ENCODE data around the gene ANTXRL. TPM values are rescaled to one million over a fixed set of nuclear protein-coding genes. Genes with fewer than 3 reads are reported as not detected.
"Not testable (repeated sequence)": the region's sequence is repeated elsewhere in the genome, so short reads cannot be mapped to it uniquely, and the experiment has no call there.

ANTXRL gene
- total RNA-seq, 1 donor from 2014 or later, result not detected

GRCh38 chr10:46254467-46254866 lies 32.3 kb upstream of the ANTXRL start:
- Mint-ChIP-seq H3K4me3 (no peak overlapping the region), H3K9me3 (no peaks in the 10 kb centered on the region), H3K27me3 (ENCODE audit: low read depth) (no peaks in the 10 kb centered on the region), H3K36me3 (no peaks in the 10 kb centered on the region), H3K27ac (no peak overlapping the region), H3K4me1 (peaks cover 2% of the 10 kb centered on the region)
- no peak for DNase-seq (ENCODE audit: low spot score in 2 of 2, unreplicated experiment in 2 of 2)
- TF ChIP-seq CTCF (IDR thresholded peaks at IDR 0.05; ENCODE audit: unreplicated experiment), result no peak

GRCh38 chr10:46255210-46255609 lies 31.6 kb upstream of the ANTXRL start:
- H3K9me3 Mint-ChIP-seq; DNase-seq (ENCODE audit: low spot score in 2 of 2, unreplicated experiment in 2 of 2); H3K27me3 Mint-ChIP-seq (ENCODE audit: low read depth); H3K27ac Mint-ChIP-seq; H3K4me3 Mint-ChIP-seq; H3K36me3 Mint-ChIP-seq; H3K4me1 Mint-ChIP-seq: not testable (repeated sequence)

- H3K4me3 Mint-ChIP-seq, result no peak overlapping the region
- H3K27ac Mint-ChIP-seq, result no peak overlapping the region
- DNase-seq (ENCODE audit: low spot score in 2 of 2, unreplicated experiment in 2 of 2), result peak in 1 of 2 experiments; percentile 43
- H3K9me3 Mint-ChIP-seq, result no peaks in the 10 kb centered on the region
- H3K36me3 Mint-ChIP-seq, result no peaks in the 10 kb centered on the region
- H3K27me3 Mint-ChIP-seq (ENCODE audit: low read depth), result no peaks in the 10 kb centered on the region
- H3K4me1 Mint-ChIP-seq, result peaks cover 2% of the 10 kb centered on the region
- TF ChIP-seq CTCF (IDR thresholded peaks at IDR 0.05; ENCODE audit: unreplicated experiment), result no peak
Observed at GRCh38 chr10:46255801-46256747, 30.7 kb upstream of the ANTXRL start.

- peaks cover 2% of the 10 kb centered on the region for H3K4me1 Mint-ChIP-seq
- no peak for TF ChIP-seq CTCF (IDR thresholded peaks at IDR 0.05; ENCODE audit: unreplicated experiment)
- no peaks in the 10 kb centered on the region for H3K27me3 Mint-ChIP-seq (ENCODE audit: low read depth)
- H3K4me3 Mint-ChIP-seq, result no peak overlapping the region
- no peaks in the 10 kb centered on the region for H3K9me3 Mint-ChIP-seq
- no peak for DNase-seq (ENCODE audit: low spot score in 2 of 2, unreplicated experiment in 2 of 2)
- no peaks in the 10 kb centered on the region for H3K36me3 Mint-ChIP-seq
- H3K27ac Mint-ChIP-seq, result no peak overlapping the region
Observed at GRCh38 chr10:46257099-46257498, 29.7 kb upstream of the ANTXRL start.

GRCh38 chr10:46262906-46263560 lies 23.8 kb upstream of the ANTXRL start:
- H3K4me3 Mint-ChIP-seq; H3K27ac Mint-ChIP-seq; H3K36me3 Mint-ChIP-seq; H3K4me1 Mint-ChIP-seq; H3K27me3 Mint-ChIP-seq (ENCODE audit: low read depth); DNase-seq (ENCODE audit: low spot score in 2 of 2, unreplicated experiment in 2 of 2); H3K9me3 Mint-ChIP-seq: not testable (repeated sequence)

- no peaks in the 10 kb centered on the region for H3K27me3 Mint-ChIP-seq (ENCODE audit: low read depth)
Observed at GRCh38 chr10:46263831-46264268, 22.9 kb upstream of the ANTXRL start.

More at GRCh38 chr10:46263831-46264268, 22.9 kb upstream of the ANTXRL start:
- TF ChIP-seq CTCF (IDR thresholded peaks at IDR 0.05; ENCODE audit: unreplicated experiment), result no peak
- Mint-ChIP-seq H3K4me3 (no peak overlapping the region), H3K36me3 (no peaks in the 10 kb centered on the region), H3K4me1 (no peaks in the 10 kb centered on the region), H3K27ac (no peak overlapping the region), H3K9me3 (no peaks in the 10 kb centered on the region)
- DNase-seq (ENCODE audit: low spot score in 2 of 2, unreplicated experiment in 2 of 2), result peak in 1 of 2 experiments; percentile 26

All from mesothelial cell of epicardium (in vitro differentiated cells).